ENCODE data around the gene ATAD5. TPM values are rescaled to one million over a fixed set of nuclear protein-coding genes. Genes with fewer than 3 reads are reported as not detected.
A peak's percentile ranks its signal among the peaks of the same experiment; 100 is the strongest.

ATAD5 gene
- total and polyA plus RNA-seq, 2 of the 13 experiments (the other 11 are each of a cell fraction or from before 2014, with no cell fraction given): 1.8 to 10.7 TPM

DNA sequence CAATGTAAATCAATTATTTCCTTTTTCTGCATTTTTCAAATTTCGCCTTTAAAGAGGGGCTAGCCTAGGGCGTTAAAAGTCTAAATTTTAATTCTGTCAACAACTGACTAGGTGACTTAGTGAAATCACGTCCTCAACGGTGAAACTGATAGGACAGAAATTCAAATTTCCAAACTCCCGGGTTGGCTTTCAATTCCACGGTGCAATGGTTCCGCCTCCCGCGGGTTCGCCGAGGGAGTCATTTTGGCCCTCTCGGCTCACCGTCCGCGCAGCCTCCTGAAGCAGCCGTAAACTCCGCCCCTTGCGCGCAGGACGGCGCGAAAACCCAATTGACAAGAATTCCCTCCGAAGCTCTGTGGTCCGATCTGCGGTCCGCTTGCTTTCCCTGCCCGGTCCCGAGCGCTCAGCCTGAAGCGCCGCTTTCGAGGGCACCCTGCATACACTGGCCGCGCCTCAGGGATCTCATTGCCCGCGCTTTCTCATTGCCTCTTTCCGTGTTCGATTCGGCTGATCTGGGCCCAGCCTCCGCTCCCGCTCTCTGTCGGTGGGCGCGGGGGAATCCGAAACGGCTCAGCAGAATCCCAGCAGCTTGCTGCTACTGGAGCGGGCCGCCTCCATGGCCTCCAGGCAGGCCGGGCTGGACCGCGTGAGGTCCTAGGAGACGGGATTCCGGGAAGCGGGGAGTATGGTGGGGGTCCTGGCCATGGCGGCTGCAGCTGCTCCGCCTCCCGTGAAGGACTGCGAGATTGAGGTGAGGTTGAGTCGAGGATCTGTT lies at the start of gene ATAD5 (continued):
- TF ChIP-seq PBX2 (CRISPR knock-in tag; IDR thresholded peaks at IDR 0.05): no peak
- TF ChIP-seq, protein P1, sequence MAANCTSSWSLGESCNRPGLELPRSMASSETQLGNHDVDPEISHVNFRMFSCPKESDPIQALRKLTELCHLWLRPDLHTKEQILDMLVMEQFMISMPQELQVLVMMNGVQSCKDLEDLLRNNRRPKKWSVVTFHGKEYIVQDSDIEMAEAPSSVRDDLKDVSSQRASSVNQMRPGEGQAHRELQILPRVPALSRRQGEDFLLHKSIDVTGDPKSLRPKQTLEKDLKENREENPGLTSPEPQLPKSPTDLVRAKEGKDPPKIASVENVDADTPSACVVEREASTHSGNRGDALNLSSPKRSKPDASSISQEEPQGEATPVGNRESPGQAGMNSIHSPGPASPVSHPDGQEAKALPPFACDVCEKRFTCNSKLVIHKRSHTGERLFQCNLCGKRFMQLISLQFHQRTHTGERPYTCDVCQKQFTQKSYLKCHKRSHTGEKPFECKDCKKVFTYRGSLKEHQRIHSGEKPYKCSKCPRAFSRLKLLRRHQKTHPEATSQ (CRISPR knock-in tag; IDR thresholded peaks at IDR 0.05; ENCODE audit: borderline replicate concordance): no peak
- TF ChIP-seq HOXA7 (CRISPR knock-in tag; IDR thresholded peaks at IDR 0.05): no peak
- TF ChIP-seq MLX (CRISPR knock-in tag; IDR thresholded peaks at IDR 0.05): no peak
- TF ChIP-seq, protein P2, sequence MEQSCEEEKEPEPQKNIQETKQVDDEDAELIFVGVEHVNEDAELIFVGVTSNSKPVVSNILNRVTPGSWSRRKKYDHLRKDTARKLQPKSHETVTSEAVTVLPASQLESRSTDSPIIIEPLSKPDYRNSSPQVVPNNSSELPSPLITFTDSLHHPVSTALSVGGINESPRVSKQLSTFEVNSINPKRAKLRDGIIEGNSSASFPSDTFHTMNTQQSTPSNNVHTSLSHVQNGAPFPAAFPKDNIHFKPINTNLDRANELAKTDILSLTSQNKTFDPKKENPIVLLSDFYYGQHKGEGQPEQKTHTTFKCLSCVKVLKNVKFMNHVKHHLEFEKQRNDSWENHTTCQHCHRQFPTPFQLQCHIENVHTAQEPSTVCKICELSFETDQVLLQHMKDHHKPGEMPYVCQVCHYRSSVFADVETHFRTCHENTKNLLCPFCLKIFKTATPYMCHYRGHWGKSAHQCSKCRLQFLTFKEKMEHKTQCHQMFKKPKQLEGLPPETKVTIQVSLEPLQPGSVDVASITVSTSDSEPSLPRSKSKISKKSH (CRISPR knock-in tag; IDR thresholded peaks at IDR 0.05; ENCODE audit: borderline replicate concordance): peak; percentile 94
- no peak for TF ChIP-seq KDM6A (CRISPR knock-in tag; IDR thresholded peaks at IDR 0.05; ENCODE audit: low read depth)
- TF ChIP-seq PBX3 (CRISPR knock-in tag; IDR thresholded peaks at IDR 0.05; ENCODE audit: borderline replicate concordance): 0 out of 2 replicates have a peak, but pooled peaks have one; percentile 38
- 0 out of 2 replicates have a peak, but pooled peaks have one; percentile 71 for TF ChIP-seq STAT5B (CRISPR knock-in tag; IDR thresholded peaks at IDR 0.05)
- no peak for TF ChIP-seq GABPA (IDR thresholded peaks at IDR 0.05; ENCODE audit: low read depth, low read length)
- peak; percentile 71 for TF ChIP-seq GABPA (CRISPR knock-in tag; IDR thresholded peaks at IDR 0.05; ENCODE audit: low read depth)
- peak; percentile 67; the same call in 1 of the 2 replicates for TF ChIP-seq ZSCAN9 (CRISPR knock-in tag; IDR thresholded peaks at IDR 0.05; ENCODE audit: borderline replicate concordance)
- no peak for TF ChIP-seq ZBTB20 (CRISPR knock-in tag; IDR thresholded peaks at IDR 0.05; ENCODE audit: borderline replicate concordance, low read depth)
- peak; percentile 64 for TF ChIP-seq KLF11 (CRISPR knock-in tag; IDR thresholded peaks at IDR 0.05)
- TF ChIP-seq, protein P3, sequence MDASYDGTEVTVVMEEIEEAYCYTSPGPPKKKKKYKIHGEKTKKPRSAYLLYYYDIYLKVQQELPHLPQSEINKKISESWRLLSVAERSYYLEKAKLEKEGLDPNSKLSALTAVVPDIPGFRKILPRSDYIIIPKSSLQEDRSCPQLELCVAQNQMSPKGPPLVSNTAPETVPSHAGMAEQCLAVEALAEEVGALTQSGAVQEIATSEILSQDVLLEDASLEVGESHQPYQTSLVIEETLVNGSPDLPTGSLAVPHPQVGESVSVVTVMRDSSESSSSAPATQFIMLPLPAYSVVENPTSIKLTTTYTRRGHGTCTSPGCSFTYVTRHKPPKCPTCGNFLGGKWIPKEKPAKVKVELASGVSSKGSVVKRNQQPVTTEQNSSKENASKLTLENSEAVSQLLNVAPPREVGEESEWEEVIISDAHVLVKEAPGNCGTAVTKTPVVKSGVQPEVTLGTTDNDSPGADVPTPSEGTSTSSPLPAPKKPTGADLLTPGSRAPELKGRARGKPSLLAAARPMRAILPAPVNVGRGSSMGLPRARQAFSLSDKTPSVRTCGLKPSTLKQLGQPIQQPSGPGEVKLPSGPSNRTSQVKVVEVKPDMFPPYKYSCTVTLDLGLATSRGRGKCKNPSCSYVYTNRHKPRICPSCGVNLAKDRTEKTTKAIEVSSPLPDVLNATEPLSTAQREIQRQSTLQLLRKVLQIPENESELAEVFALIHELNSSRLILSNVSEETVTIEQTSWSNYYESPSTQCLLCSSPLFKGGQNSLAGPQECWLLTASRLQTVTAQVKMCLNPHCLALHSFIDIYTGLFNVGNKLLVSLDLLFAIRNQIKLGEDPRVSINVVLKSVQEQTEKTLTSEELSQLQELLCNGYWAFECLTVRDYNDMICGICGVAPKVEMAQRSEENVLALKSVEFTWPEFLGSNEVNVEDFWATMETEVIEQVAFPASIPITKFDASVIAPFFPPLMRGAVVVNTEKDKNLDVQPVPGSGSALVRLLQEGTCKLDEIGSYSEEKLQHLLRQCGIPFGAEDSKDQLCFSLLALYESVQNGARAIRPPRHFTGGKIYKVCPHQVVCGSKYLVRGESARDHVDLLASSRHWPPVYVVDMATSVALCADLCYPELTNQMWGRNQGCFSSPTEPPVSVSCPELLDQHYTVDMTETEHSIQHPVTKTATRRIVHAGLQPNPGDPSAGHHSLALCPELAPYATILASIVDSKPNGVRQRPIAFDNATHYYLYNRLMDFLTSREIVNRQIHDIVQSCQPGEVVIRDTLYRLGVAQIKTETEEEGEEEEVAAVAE (CRISPR knock-in tag; IDR thresholded peaks at IDR 0.05; ENCODE audit: borderline replicate concordance): no peak
- TF ChIP-seq, protein P4, sequence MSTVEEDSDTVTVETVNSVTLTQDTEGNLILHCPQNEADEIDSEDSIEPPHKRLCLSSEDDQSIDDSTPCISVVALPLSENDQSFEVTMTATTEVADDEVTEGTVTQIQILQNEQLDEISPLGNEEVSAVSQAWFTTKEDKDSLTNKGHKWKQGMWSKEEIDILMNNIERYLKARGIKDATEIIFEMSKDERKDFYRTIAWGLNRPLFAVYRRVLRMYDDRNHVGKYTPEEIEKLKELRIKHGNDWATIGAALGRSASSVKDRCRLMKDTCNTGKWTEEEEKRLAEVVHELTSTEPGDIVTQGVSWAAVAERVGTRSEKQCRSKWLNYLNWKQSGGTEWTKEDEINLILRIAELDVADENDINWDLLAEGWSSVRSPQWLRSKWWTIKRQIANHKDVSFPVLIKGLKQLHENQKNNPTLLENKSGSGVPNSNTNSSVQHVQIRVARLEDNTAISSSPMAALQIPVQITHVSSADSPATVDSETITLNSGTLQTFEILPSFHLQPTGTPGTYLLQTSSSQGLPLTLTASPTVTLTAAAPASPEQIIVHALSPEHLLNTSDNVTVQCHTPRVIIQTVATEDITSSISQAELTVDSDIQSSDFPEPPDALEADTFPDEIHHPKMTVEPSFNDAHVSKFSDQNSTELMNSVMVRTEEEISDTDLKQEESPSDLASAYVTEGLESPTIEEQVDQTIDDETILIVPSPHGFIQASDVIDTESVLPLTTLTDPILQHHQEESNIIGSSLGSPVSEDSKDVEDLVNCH (CRISPR knock-in tag; IDR thresholded peaks at IDR 0.05): no peak

Measured in HepG2 (cell line).